ENCODE data around the gene DIRAS2. TPM values are rescaled to one million over a fixed set of nuclear protein-coding genes. Genes with fewer than 3 reads are reported as not detected.

DIRAS2 gene
- polyA plus RNA-seq, 3 donors, result not detected

GRCh38 chr9:90613502-90613901 lies 29.1 kb downstream of the DIRAS2 start:
- DNase-seq, result no peak
- H3K36me3 Mint-ChIP-seq, result no peaks in the 10 kb centered on the region
- H3K9me3 Mint-ChIP-seq, result peaks cover 0 to 2% (median 0%) of the 10 kb centered on the region in 7 donors
- no peak overlapping the region for H3K4me3 Mint-ChIP-seq
- WGBS (ENCODE audit: insufficient coverage), result 94% methylated on average over 9 of the region's 18 CpGs
- intact Hi-C loops (cut with micrococcal nuclease), result no loop called here
- H3K4me1 Mint-ChIP-seq, result no peaks in the 10 kb centered on the region
- Histone ChIP-seq H4K20me1 (ENCODE audit: insufficient read depth, low read length) (no peaks in the 10 kb centered on the region), H3K4me3 (replicated peaks in 1 of 3; ENCODE audit: low read depth in 2 of 3, low read length in 3 of 3) (no peak overlapping the region), H3K4me2 (replicated peaks; ENCODE audit: extremely low read depth, low read length, poor library complexity, severe bottlenecking) (no peak overlapping the region), H3K4me1 (ENCODE audit: control insufficient read depth in 1 of 2, insufficient read depth in 2 of 2, low read length in 2 of 2) (no peaks in the 10 kb centered on the region), H3K9ac (ENCODE audit: insufficient read depth, low read length, poor library complexity, severe bottlenecking) (no peak overlapping the region), H3K9me3 (replicated peaks in 1 of 2; ENCODE audit: control insufficient read depth in 1 of 2, insufficient read depth in 1 of 2, low read length in 2 of 2) (no peaks in the 10 kb centered on the region), H3K79me2 (ENCODE audit: insufficient read depth, low read length) (no peaks in the 10 kb centered on the region), H3K27me3 (ENCODE audit: control insufficient read depth in 2 of 2, insufficient read depth in 2 of 2, low read length in 2 of 2) (peaks cover 0 to 2% of the 10 kb centered on the region in 2 donors), H3K36me3 (replicated peaks in 1 of 2; ENCODE audit: control insufficient read depth in 1 of 2, insufficient read depth in 2 of 2, low read length in 2 of 2) (no peaks in the 10 kb centered on the region), H3K27ac (ENCODE audit: low read depth in 1 of 2, low read length in 2 of 2) (no peak overlapping the region), H2AFZ (ENCODE audit: insufficient read depth, low read depth, low read length, poor library complexity, severe bottlenecking) (no peak overlapping the region)
- TF ChIP-seq, protein P1, sequence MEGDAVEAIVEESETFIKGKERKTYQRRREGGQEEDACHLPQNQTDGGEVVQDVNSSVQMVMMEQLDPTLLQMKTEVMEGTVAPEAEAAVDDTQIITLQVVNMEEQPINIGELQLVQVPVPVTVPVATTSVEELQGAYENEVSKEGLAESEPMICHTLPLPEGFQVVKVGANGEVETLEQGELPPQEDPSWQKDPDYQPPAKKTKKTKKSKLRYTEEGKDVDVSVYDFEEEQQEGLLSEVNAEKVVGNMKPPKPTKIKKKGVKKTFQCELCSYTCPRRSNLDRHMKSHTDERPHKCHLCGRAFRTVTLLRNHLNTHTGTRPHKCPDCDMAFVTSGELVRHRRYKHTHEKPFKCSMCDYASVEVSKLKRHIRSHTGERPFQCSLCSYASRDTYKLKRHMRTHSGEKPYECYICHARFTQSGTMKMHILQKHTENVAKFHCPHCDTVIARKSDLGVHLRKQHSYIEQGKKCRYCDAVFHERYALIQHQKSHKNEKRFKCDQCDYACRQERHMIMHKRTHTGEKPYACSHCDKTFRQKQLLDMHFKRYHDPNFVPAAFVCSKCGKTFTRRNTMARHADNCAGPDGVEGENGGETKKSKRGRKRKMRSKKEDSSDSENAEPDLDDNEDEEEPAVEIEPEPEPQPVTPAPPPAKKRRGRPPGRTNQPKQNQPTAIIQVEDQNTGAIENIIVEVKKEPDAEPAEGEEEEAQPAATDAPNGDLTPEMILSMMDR (IDR thresholded peaks at IDR 0.05), result no peak
- H3K27me3 Mint-ChIP-seq (ENCODE audit: low read depth in 3 of 3), result peaks cover 2 to 15% (median 10%) of the 10 kb centered on the region in 3 donors
- H3K27ac Mint-ChIP-seq, result no peak overlapping the region

DNA sequence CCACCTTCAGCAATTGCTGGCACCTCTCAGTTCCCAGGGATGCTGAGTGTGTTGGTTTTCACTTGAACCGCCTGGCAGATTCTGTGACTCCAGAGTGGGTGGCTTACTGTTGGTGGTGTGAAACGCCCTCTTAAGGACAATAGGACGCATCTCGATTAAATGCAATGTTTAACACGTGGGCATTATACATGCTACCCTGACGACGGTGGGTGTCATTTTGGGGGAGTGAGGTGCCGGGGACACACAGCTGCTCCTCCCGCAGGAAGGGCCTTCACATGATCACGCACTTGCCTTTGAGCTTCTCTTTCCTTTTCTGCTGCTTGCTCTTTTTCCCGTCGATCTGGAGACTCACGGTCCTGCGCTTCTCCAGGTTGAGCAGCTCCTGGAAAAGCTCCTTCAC lies 29.7 kb downstream of the DIRAS2 start:
- peaks cover 2 to 15% (median 10%) of the 10 kb centered on the region in 3 donors for H3K27me3 Mint-ChIP-seq (ENCODE audit: low read depth in 3 of 3)
- no peak overlapping the region for H2AFZ ChIP-seq (ENCODE audit: insufficient read depth, low read depth, low read length, poor library complexity, severe bottlenecking)
- no peak overlapping the region for H3K27ac Mint-ChIP-seq

More for the DNA sequence above, 29.7 kb downstream of the DIRAS2 start:
- Histone ChIP-seq H3K4me2 (replicated peaks; ENCODE audit: extremely low read depth, low read length, poor library complexity, severe bottlenecking) (no peak overlapping the region), H3K9ac (ENCODE audit: insufficient read depth, low read length, poor library complexity, severe bottlenecking) (no peak overlapping the region), H3K36me3 (replicated peaks in 1 of 2; ENCODE audit: control insufficient read depth in 1 of 2, insufficient read depth in 2 of 2, low read length in 2 of 2) (no peaks in the 10 kb centered on the region), H3K4me1 (ENCODE audit: control insufficient read depth in 1 of 2, insufficient read depth in 2 of 2, low read length in 2 of 2) (no peaks in the 10 kb centered on the region), H3K79me2 (ENCODE audit: insufficient read depth, low read length) (no peaks in the 10 kb centered on the region), H3K9me3 (replicated peaks in 1 of 2; ENCODE audit: control insufficient read depth in 1 of 2, insufficient read depth in 1 of 2, low read length in 2 of 2) (no peaks in the 10 kb centered on the region), H3K4me3 (replicated peaks in 1 of 3; ENCODE audit: low read depth in 2 of 3, low read length in 3 of 3) (no peak overlapping the region), H4K20me1 (ENCODE audit: insufficient read depth, low read length) (no peaks in the 10 kb centered on the region), H3K27ac (ENCODE audit: low read depth in 1 of 2, low read length in 2 of 2) (no peak overlapping the region), H3K27me3 (ENCODE audit: control insufficient read depth in 2 of 2, insufficient read depth in 2 of 2, low read length in 2 of 2) (peaks cover 0 to 2% of the 10 kb centered on the region in 2 donors)
- Mint-ChIP-seq H3K4me3 (no peak overlapping the region), H3K36me3 (no peaks in the 10 kb centered on the region), H3K4me1 (no peaks in the 10 kb centered on the region), H3K9me3 (peaks cover 0 to 2% (median 0%) of the 10 kb centered on the region in 7 donors)
- WGBS (ENCODE audit: insufficient coverage), result 97% methylated on average over 12 of the region's 14 CpGs
- DNase-seq, result no peak
- TF ChIP-seq, protein P1 (IDR thresholded peaks at IDR 0.05), result no peak
- intact Hi-C loops (cut with micrococcal nuclease), result no loop called here
